Activated naive CD4-positive, alpha-beta T cell treated with anti-CD3 and anti-CD28 coated beads, Interleukin-2, amount 50 U/mL, for 24 hours (primary cell): ENCODE measurements around the gene SNAP29.
"Not testable (repeated sequence)": the region's sequence is repeated elsewhere in the genome, so short reads cannot be mapped to it uniquely, and the experiment has no call there.

Experiments
- H3K27ac Mint-ChIP-seq: one replicate; pipeline ENCODE4 v1.8.0; 2021; ENCODE audit warnings: mild to moderate bottlenecking, mixed read lengths
- H3K27me3 Mint-ChIP-seq: one replicate; pipeline ENCODE4 v1.8.0; 2021; ENCODE audit warnings: mixed read lengths
- H3K36me3 Mint-ChIP-seq: one replicate; pipeline ENCODE4 v1.8.0; 2021; ENCODE audit warnings: mixed read lengths
- H3K4me1 Mint-ChIP-seq: one replicate; pipeline ENCODE4 v1.8.0; 2021; ENCODE audit warnings: mixed read lengths
- H3K4me3 Mint-ChIP-seq: one replicate; pipeline ENCODE4 v1.8.0; 2021; ENCODE audit warnings: mild to moderate bottlenecking, mixed read lengths
- H3K9me3 Mint-ChIP-seq: one replicate; pipeline ENCODE4 v1.8.0; 2021; ENCODE audit warnings: mixed read lengths

The SNAP29 gene

DNA sequence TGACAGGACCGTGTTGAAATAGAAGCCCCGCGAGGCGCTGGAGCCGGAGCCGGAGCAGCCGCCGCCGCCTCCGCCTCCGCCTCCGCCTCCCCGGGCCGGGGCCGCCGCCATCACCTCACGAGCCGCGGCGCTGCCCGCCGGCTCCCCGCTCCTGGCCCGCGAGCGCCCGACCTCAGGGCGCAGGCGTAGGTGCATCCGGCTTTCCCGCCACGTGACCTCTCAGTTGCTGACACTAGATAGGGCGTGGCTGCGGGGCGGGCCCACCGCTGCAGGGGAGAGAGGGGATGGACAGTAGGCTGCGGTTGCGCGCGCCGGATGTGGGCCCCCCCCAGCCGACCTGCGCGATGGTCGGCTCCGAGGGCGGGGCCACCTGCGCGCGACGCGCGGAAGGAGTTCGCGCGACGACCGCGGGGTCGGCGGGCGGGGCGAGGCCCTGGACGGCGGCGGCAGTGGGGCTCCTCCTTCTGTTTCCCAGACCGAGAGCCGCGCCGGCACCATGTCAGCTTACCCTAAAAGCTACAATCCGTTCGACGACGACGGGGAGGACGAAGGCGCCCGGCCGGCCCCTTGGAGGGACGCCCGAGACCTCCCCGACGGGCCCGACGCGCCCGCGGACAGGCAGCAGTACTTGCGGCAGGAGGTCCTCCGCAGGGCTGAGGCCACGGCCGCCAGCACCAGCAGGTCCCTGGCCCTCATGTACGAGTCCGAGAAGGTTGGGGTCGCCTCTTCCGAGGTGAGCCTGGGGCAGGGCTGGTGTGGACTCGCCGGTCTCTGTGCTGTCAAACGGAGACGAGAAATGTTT lies at the start of gene SNAP29, which contains the start of gene PI4KA:
SNAP29 (plus strand) TSS at position 393 of the 802 bp plus-strand sequence; CDS start at position 497, 104 bp downstream.
PI4KA (minus strand) TSS at position 197 of the 802 bp plus-strand sequence; CDS start at position 111, 86 bp downstream.
- Mint-ChIP-seq H3K4me3 (peak within 1 kb of the TSS; percentile 94), H3K9me3 (no peaks in the 10 kb centered on the region), H3K27me3 (no peaks in the 10 kb centered on the region), H3K4me1 (peaks cover 49% of the 10 kb centered on the region), H3K36me3 (no peaks in the 10 kb centered on the region), H3K27ac (peak within 1 kb of the TSS; percentile 86)

DNA sequence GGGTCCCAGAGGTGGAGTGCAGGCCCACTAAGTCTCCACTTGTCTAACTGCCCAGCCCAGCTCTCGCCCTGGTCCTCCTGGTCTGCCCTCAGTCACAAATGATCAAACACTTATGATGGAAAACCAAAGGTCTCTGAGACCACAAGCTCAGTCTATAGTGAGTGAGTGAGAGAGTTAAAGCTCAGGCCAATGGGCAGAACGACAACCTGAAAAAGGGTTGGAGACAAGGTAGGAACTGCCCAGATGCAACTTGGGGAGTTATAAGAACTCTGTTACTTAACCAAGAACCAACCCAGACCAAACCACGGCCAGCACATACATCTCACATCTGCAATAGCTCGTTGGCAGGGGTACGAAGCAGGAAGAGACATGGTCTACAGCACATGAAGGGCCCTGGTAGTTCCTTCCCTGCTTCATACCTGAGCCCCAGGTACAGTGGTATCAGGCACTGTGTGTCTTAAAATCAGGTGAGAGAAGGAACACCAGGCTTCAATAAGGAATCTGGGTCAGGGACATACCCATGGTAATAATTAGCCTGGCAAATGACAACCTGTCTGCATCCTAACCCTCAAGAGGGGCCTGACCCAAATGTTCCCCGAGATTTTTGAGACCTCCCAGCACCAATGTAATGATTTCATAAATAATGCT lies 49.1 kb upstream of the SNAP29 start:
- Mint-ChIP-seq H3K9me3 (no peaks in the 10 kb centered on the region), H3K27ac (no peak overlapping the region), H3K4me3 (no peak overlapping the region), H3K27me3 (no peaks in the 10 kb centered on the region), H3K4me1 (peaks cover 14% of the 10 kb centered on the region), H3K36me3 (peaks cover 26% of the 10 kb centered on the region)

GRCh38 chr22:20810645-20811044 lies 48.2 kb upstream of the SNAP29 start:
- H3K4me3 Mint-ChIP-seq, result peak overlapping the region; percentile 9
- peaks cover 14% of the 10 kb centered on the region for H3K4me1 Mint-ChIP-seq
- H3K27ac Mint-ChIP-seq, result peak overlapping the region; percentile 87
- H3K9me3 Mint-ChIP-seq, result no peaks in the 10 kb centered on the region
- peaks cover 26% of the 10 kb centered on the region for H3K36me3 Mint-ChIP-seq
- H3K27me3 Mint-ChIP-seq, result no peaks in the 10 kb centered on the region

GRCh38 chr22:20811171-20811570 lies 47.6 kb upstream of the SNAP29 start:
- Mint-ChIP-seq H3K27ac (peak overlapping the region; percentile 87), H3K27me3 (no peaks in the 10 kb centered on the region), H3K9me3 (no peaks in the 10 kb centered on the region), H3K4me3 (peak overlapping the region; percentile 9), H3K4me1 (peaks cover 14% of the 10 kb centered on the region), H3K36me3 (peaks cover 27% of the 10 kb centered on the region)

GRCh38 chr22:20811971-20812660 lies 46.7 kb upstream of the SNAP29 start:
- H3K36me3 Mint-ChIP-seq, result peaks cover 27% of the 10 kb centered on the region

DNA sequence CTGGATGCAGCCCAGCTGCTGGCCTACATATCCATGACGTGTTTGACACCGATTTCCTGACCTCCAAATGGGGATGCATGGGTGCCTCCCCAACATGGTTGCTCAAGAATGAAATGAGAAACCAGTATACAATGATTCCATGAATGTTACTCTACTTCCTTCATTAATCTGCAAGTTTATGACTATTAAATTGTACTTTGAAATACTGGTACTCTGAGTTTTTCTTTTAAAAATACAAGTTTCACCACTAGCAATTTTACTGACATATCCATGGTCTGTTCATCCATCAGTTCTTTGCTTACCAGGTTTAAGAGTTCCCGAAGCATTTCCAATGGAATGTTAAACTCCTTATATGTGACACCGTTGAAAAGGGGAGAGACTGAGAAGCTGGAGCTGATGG lies 45.8 kb upstream of the SNAP29 start:
- Mint-ChIP-seq H3K36me3 (peaks cover 27% of the 10 kb centered on the region), H3K27ac (no peak overlapping the region), H3K4me3 (no peak overlapping the region), H3K27me3 (no peaks in the 10 kb centered on the region), H3K9me3 (no peaks in the 10 kb centered on the region), H3K4me1 (peaks cover 14% of the 10 kb centered on the region)

More at GRCh38 chr22:20811971-20812660, 46.7 kb upstream of the SNAP29 start:
- H3K27ac Mint-ChIP-seq, result peak overlapping the region; percentile 36
- no peak overlapping the region for H3K4me3 Mint-ChIP-seq
- H3K27me3 Mint-ChIP-seq, result no peaks in the 10 kb centered on the region
- H3K9me3 Mint-ChIP-seq, result no peaks in the 10 kb centered on the region
- H3K4me1 Mint-ChIP-seq, result peaks cover 14% of the 10 kb centered on the region

GRCh38 chr22:20814221-20814808 lies 44.5 kb upstream of the SNAP29 start:
- no peaks in the 10 kb centered on the region for H3K27me3 Mint-ChIP-seq
- no peaks in the 10 kb centered on the region for H3K9me3 Mint-ChIP-seq
- H3K36me3 Mint-ChIP-seq, result peaks cover 32% of the 10 kb centered on the region
- no peak overlapping the region for H3K4me3 Mint-ChIP-seq
- no peak overlapping the region for H3K27ac Mint-ChIP-seq
- peaks cover 14% of the 10 kb centered on the region for H3K4me1 Mint-ChIP-seq

DNA sequence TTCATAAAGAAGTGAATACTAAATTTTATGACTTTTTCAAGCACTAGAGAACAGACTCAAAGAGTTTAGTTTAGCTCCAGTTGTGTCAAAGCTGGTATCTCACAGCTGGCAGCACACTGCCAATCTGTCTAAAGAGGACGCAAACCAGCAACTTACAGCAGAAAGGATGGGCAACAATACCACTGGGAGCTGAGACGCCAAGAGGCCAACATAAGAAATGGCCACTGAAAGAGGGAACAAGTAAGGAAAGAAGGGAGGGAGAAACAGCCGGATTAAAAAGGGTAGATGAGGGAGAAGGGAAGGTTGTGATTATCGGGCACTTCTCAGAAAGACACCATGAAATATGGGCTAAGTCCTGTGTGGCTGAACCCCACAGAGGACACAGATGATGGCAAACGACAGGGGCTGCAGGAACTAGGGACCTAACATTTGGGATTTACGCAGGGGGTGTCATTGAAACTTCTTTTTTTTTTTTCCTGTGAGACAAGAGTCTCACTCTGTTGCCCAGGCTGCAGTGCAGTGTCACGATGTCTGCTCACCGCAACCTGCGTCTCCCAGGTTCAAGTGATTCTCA lies 43.2 kb upstream of the SNAP29 start:
- Mint-ChIP-seq H3K36me3 (peaks cover 29% of the 10 kb centered on the region), H3K27ac (no peak overlapping the region), H3K9me3 (no peaks in the 10 kb centered on the region), H3K4me3 (no peak overlapping the region), H3K4me1 (peaks cover 11% of the 10 kb centered on the region), H3K27me3 (no peaks in the 10 kb centered on the region)

GRCh38 chr22:20816559-20816958 lies 42.2 kb upstream of the SNAP29 start:
- Mint-ChIP-seq H3K36me3 (peaks cover 25% of the 10 kb centered on the region), H3K27ac (no peak overlapping the region), H3K4me3 (no peak overlapping the region), H3K4me1 (peaks cover 1% of the 10 kb centered on the region), H3K27me3 (no peaks in the 10 kb centered on the region), H3K9me3 (no peaks in the 10 kb centered on the region)

DNA sequence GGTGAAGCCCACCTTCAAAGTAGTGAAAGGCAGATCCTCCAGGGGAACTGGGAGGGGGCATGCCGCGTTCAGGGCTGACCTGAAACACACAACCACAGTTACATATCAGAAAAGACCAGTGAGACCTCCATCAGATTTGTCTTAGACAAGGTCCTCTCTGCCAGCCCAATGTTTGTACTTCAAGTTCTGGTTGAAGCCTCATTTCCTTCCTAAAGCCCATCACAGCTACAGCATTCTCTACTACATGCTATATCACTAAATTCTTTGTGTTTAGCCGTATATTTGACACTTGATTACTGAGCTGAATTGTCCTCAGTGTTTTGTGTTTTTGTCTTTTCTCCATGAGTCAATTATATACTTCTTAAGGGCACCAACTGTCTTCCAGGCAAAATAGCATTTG lies 40.3 kb upstream of the SNAP29 start:
- Mint-ChIP-seq H3K4me3 (no peak overlapping the region), H3K4me1 (no peaks in the 10 kb centered on the region), H3K27ac (no peak overlapping the region), H3K36me3 (peaks cover 21% of the 10 kb centered on the region), H3K9me3 (no peaks in the 10 kb centered on the region), H3K27me3 (no peaks in the 10 kb centered on the region)

DNA sequence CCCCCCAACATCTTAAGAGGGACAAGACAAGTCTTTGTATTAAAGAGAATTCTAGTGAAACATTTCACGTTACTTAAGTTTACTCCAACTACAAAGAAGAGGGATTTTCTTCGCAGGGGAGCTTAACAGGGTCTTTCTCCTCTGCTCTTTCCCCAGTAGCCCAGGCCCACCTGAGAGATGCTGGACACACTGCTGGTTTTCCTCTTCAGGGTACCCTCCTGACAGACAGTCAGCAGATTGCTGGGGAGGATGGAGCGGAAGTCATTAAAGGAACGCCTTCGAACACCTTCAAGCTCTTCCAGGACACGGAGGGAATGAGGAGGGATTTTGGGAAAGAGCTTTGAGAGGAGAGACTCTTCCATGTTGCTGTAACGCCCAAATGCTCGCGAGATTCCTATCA lies 39.3 kb upstream of the SNAP29 start:
- Mint-ChIP-seq H3K9me3 (no peaks in the 10 kb centered on the region), H3K4me3 (no peak overlapping the region), H3K27ac (no peak overlapping the region), H3K27me3 (no peaks in the 10 kb centered on the region), H3K4me1 (no peaks in the 10 kb centered on the region), H3K36me3 (peaks cover 16% of the 10 kb centered on the region)

- H3K36me3 Mint-ChIP-seq, result peaks cover 15% of the 10 kb centered on the region
- not testable (repeated sequence) for H3K4me3 Mint-ChIP-seq, H3K27me3 Mint-ChIP-seq, H3K27ac Mint-ChIP-seq, H3K4me1 Mint-ChIP-seq, H3K9me3 Mint-ChIP-seq
Observed at GRCh38 chr22:20821717-20822239, 37.0 kb upstream of the SNAP29 start.

DNA sequence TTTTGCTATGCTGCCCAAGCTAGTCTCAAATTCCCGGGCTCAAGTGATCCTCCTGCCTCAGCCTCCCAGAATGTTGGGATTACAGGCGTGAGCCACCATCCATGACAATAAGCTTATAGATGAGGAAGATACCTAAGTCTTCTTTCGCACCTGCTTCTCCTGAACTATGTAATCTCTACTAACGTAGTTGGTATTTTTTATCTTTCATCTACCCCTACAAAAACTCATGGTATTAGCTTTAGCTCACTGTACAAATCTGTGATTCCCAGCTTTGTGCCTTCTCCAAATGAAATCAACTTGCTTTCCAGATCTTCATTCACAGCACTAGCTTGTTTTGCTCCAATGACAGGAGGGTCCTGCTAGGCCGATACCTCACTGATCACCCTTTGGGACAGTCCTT lies 36.6 kb upstream of the SNAP29 start:
- H3K36me3 Mint-ChIP-seq, result peaks cover 19% of the 10 kb centered on the region
- H3K27me3 Mint-ChIP-seq, result no peaks in the 10 kb centered on the region
- H3K27ac Mint-ChIP-seq, result no peak overlapping the region
- no peak overlapping the region for H3K4me3 Mint-ChIP-seq
- no peaks in the 10 kb centered on the region for H3K9me3 Mint-ChIP-seq
- H3K4me1 Mint-ChIP-seq, result no peaks in the 10 kb centered on the region

GRCh38 chr22:20823264-20823663 lies 35.5 kb upstream of the SNAP29 start:
- no peaks in the 10 kb centered on the region for H3K9me3 Mint-ChIP-seq
- no peaks in the 10 kb centered on the region for H3K4me1 Mint-ChIP-seq
- no peak overlapping the region for H3K27ac Mint-ChIP-seq
- H3K27me3 Mint-ChIP-seq, result no peaks in the 10 kb centered on the region
- H3K4me3 Mint-ChIP-seq, result no peak overlapping the region
- peaks cover 19% of the 10 kb centered on the region for H3K36me3 Mint-ChIP-seq

DNA sequence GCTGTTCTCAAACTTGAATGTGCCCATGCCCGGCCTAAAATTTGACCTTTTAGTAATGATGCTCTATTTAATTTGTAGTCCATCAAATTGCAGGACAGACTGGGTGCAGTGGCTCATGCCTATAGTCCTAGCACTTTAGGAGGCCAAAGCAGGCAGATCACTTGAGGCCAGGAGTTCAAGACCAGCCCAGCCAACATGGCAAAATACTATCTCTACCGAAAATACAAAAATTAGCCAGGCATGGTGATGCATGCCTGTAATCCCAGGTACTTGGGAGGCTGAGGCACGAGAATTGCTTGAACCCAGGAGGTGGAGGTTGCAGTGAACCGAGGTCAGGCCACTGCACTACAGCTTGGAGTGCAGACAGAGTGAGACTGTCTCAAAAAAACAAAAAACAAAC lies 33.6 kb upstream of the SNAP29 start:
- not testable (repeated sequence) for H3K27me3 Mint-ChIP-seq, H3K4me1 Mint-ChIP-seq, H3K4me3 Mint-ChIP-seq, H3K9me3 Mint-ChIP-seq, H3K27ac Mint-ChIP-seq
- peaks cover 22% of the 10 kb centered on the region for H3K36me3 Mint-ChIP-seq
